GM20000 (cell line): ENCODE measurements around the gene G6PC2.

Experiments
- DNase-seq: peaks from one replicate; pipeline ENCODE4 v3.0.0; 2012; ENCODE audit warnings: low spot score
- TF ChIP-seq, protein P1 (sequence below): IDR thresholded peaks from 2 replicates; pipeline ENCODE4 v1.5.1; 2012; ENCODE audit warnings: mild to moderate bottlenecking, control low read depth; ENCODE audit errors: extremely low read depth, missing control alignments

G6PC2 gene

DNA sequence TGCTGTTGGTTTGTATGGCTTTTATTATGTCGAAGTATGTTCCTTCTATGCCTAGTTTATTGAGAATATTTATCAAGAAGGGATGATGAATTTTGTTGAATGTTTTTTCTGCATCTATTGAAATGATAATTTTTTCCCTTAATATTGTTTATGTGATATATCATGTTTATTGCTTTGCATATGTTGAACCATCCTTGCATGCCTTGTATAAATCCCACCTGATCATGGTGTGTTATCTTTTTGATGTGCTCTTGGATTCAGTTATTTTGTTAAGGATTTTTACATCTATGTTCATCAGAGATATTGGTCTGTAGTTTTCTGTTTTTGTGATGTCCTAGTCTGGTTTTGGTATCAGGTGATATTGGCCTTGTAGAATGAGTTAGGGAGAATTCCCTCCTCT is 50.8 kb downstream of the G6PC2 start:
- no peak for DNase-seq
- TF ChIP-seq, protein P1, sequence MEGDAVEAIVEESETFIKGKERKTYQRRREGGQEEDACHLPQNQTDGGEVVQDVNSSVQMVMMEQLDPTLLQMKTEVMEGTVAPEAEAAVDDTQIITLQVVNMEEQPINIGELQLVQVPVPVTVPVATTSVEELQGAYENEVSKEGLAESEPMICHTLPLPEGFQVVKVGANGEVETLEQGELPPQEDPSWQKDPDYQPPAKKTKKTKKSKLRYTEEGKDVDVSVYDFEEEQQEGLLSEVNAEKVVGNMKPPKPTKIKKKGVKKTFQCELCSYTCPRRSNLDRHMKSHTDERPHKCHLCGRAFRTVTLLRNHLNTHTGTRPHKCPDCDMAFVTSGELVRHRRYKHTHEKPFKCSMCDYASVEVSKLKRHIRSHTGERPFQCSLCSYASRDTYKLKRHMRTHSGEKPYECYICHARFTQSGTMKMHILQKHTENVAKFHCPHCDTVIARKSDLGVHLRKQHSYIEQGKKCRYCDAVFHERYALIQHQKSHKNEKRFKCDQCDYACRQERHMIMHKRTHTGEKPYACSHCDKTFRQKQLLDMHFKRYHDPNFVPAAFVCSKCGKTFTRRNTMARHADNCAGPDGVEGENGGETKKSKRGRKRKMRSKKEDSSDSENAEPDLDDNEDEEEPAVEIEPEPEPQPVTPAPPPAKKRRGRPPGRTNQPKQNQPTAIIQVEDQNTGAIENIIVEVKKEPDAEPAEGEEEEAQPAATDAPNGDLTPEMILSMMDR, result no peak

GRCh38 chr2:168952424-168952823 is 51.3 kb downstream of the G6PC2 start:
- no peak for DNase-seq
- TF ChIP-seq, protein P1, result no peak

DNA sequence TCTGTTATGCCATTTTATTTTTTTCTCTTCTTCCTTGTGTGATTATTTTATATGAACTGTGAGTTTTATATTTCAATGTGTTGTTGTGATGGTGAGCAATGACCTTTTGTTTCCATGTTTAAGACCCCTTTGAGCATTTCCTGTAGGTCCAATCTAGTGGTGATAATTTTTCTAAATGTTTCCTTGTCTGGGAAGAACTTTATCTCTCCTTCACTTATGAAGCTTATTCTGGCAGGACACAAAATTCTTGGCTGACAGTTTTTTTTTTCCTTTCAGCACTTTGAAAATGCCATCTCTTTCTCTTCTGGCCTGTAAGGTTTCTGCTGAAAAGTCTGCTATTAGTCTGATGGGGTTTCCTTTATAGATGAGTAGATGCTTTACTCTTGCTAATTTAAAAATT is 53.2 kb downstream of the G6PC2 start:
- DNase-seq, result no peak
- TF ChIP-seq, protein P1, result no peak

GRCh38 chr2:168955321-168955720 is 54.2 kb downstream of the G6PC2 start:
- no peak for DNase-seq
- TF ChIP-seq, protein P1, result no peak

DNA sequence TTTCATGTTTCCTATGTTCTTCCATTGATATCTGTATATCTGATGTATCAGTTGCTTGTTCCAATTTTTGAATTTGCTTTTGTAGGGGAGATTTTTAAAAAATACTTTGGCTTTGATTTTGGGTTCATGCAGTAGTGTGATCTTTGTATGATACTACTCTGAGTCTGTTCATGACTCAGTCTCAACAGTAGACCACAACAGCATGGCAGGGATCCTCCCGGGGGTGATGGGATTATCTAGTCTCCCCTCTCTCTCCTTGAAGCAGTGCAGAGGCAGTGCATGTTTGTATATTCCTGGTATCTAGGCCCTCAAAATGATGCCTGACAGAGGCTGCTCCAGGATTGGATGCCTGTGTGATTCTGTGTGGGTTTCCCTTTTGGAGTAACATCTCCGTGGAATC is 55.3 kb downstream of the G6PC2 start:
- TF ChIP-seq, protein P1, result no peak
- DNase-seq, result no peak
